ENCODE results near the gene ATAT1. TPM values are rescaled to one million over a fixed set of nuclear protein-coding genes. Genes with fewer than 3 reads are reported as not detected.

Gene ATAT1
- total and polyA plus RNA-seq, 9 of the 15 experiments (the other 6 are each of a cell fraction or from before 2014, with no cell fraction given) = 0.65 to 5.8 (median 1.6) TPM

DNA sequence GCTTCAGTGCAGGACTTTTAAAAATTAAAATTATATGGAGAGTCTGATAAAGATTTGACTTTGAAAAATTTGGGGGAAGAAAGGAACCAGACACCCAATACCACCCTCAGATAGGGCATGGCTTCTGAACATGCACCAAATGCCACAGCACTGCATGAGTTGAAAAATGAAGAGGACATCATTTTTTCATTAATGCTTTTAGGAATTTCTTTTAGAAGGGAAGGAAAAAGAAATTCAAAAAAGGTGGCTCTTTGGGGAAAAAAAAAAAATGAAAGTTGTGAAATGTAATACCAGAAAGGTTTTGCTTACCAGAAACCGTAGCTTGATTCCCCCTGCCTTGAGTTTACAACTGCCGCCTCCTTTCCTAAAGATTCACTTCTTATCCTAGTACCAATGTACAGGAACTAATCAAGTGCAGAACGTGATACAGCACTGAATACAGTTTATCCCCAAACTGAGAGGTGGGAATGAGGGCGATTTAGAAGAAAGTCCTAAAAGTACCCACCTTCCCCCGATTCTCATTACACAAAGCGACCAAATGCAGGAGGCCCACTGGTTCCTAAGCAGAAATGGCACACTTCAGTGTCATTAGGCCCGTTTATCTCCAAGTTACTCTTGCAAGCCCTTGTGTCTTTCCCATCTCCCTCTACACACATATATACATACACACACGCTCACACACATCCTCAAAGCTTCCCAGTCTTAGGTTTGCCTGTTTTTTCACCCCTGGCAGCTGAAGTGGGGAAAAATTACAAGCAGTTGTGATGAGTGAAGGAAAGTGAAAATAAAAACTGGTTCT is 12.4 kb upstream of the ATAT1 start (continued):
- TF ChIP-seq MLLT1 (IDR thresholded peaks at IDR 0.05) (peak in 1 of 2 experiments; percentile 72; a peak in 2 of 4 replicates), TGIF2 (CRISPR knock-in tag; IDR thresholded peaks at IDR 0.05) (no peak), SP1 (CRISPR knock-in tag; IDR thresholded peaks at IDR 0.05) (peak; percentile 47), MAX (CRISPR knock-in tag; IDR thresholded peaks at IDR 0.05) (no peak), KLF13 (tag; IDR thresholded peaks at IDR 0.05; ENCODE audit: borderline replicate concordance, low read depth) (no peak), HES1 (IDR thresholded peaks at IDR 0.05; ENCODE audit: low read depth) (no peak), CEBPZ (IDR thresholded peaks at IDR 0.05; ENCODE audit: borderline replicate concordance, low read depth, low read length) (no peak), SAFB (IDR thresholded peaks at IDR 0.05; ENCODE audit: borderline replicate concordance, low read depth, low read length) (no peak), MYBL2 (IDR thresholded peaks at IDR 0.05; ENCODE audit: low read depth) (no peak), MYBL2 (CRISPR knock-in tag; IDR thresholded peaks at IDR 0.05; ENCODE audit: borderline replicate concordance) (no peak), SAP30 (IDR thresholded peaks at IDR 0.05; ENCODE audit: borderline replicate concordance, insufficient read depth, low read depth, low read length, poor library complexity, severe bottlenecking) (no peak), ADNP (tag; IDR thresholded peaks at IDR 0.05) (no peak), ZNF561 (CRISPR knock-in tag; conservative IDR thresholded peaks at IDR 0.05) (peak; percentile 55; the same call in 1 of the 2 replicates), POLR3A (IDR thresholded peaks at IDR 0.05; ENCODE audit: borderline replicate concordance, extremely low read depth, insufficient read depth, insufficient read length) (no peak), ZNF311 (CRISPR knock-in tag; IDR thresholded peaks at IDR 0.05) (no peak)
- TF ChIP-seq, protein P1, sequence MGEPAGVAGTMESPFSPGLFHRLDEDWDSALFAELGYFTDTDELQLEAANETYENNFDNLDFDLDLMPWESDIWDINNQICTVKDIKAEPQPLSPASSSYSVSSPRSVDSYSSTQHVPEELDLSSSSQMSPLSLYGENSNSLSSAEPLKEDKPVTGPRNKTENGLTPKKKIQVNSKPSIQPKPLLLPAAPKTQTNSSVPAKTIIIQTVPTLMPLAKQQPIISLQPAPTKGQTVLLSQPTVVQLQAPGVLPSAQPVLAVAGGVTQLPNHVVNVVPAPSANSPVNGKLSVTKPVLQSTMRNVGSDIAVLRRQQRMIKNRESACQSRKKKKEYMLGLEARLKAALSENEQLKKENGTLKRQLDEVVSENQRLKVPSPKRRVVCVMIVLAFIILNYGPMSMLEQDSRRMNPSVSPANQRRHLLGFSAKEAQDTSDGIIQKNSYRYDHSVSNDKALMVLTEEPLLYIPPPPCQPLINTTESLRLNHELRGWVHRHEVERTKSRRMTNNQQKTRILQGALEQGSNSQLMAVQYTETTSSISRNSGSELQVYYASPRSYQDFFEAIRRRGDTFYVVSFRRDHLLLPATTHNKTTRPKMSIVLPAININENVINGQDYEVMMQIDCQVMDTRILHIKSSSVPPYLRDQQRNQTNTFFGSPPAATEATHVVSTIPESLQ (CRISPR knock-in tag; IDR thresholded peaks at IDR 0.05) = peak; percentile 29; the same call in 1 of the 2 replicates

Measured in K562 (cell line).